EL (cell line): Measurements from ENCODE around the gene PHF13.
A peak's percentile ranks its signal among the peaks of the same experiment; 100 is the strongest.
"Not testable (repeated sequence)": the region's sequence is repeated elsewhere in the genome, so short reads cannot be mapped to it uniquely, and the experiment has no call there.

Experiments
- DNase-seq: peaks from one replicate; pipeline ENCODE4 v3.0.0-alpha.2; 2016

PHF13 gene

GRCh38 chr1:6587261-6588005 lies 26.1 kb upstream of the PHF13 start:
- no peak for DNase-seq

- no peak for DNase-seq
Measured at GRCh38 chr1:6588128-6588892, 25.2 kb upstream of the PHF13 start.

- no peak for DNase-seq
Measured at GRCh38 chr1:6588893-6589520, 24.5 kb upstream of the PHF13 start.

GRCh38 chr1:6590046-6590445 lies 23.5 kb upstream of the PHF13 start:
- no peak for DNase-seq

- DNase-seq = no peak
Measured at GRCh38 chr1:6591222-6591621, 22.3 kb upstream of the PHF13 start.

GRCh38 chr1:6591644-6592043 lies 21.9 kb upstream of the PHF13 start:
- DNase-seq = no peak

GRCh38 chr1:6592441-6592840 lies 21.1 kb upstream of the PHF13 start:
- no peak for DNase-seq

GRCh38 chr1:6592865-6593593 lies 20.5 kb upstream of the PHF13 start:
- DNase-seq = no peak

GRCh38 chr1:6593810-6594209 lies 19.7 kb upstream of the PHF13 start:
- no peak for DNase-seq

- no peak for DNase-seq
Measured at GRCh38 chr1:6594977-6595740, 18.4 kb upstream of the PHF13 start.

GRCh38 chr1:6596351-6596750 lies 17.2 kb upstream of the PHF13 start:
- no peak for DNase-seq

- DNase-seq = no peak
Measured at GRCh38 chr1:6596886-6597776, 16.4 kb upstream of the PHF13 start.

GRCh38 chr1:6597777-6598131 lies 15.8 kb upstream of the PHF13 start:
- no peak for DNase-seq

- no peak for DNase-seq
Measured at GRCh38 chr1:6599141-6599975, 14.2 kb upstream of the PHF13 start.

- DNase-seq = not testable (repeated sequence)
Measured at GRCh38 chr1:6599991-6600390, 13.5 kb upstream of the PHF13 start.

GRCh38 chr1:6600410-6601048 lies 13.0 kb upstream of the PHF13 start:
- no peak for DNase-seq

GRCh38 chr1:6601049-6601922 lies 12.2 kb upstream of the PHF13 start:
- peak; percentile 93 for DNase-seq

- no peak for DNase-seq
Measured at GRCh38 chr1:6601923-6602668, 11.4 kb upstream of the PHF13 start.
